ENCODE measurements around the gene BTN2A1.

The BTN2A1 gene

GRCh38 chr6:26464014-26464413, 6.3 kb downstream of the BTN2A1 start:
- H4K8ac ChIP-seq (ENCODE audit: low read depth, low read length): no peak overlapping the region
- no peak for DNase-seq
- H3K23ac ChIP-seq (ENCODE audit: low read length): no peak overlapping the region
- no CpG with 5 or more reads among the region's 4 CpGs for WGBS (ENCODE audit: extremely low coverage, insufficient coverage, insufficient read length)
- H4K12ac ChIP-seq (ENCODE audit: low read depth, low read length): no peak overlapping the region
- H2AFZ ChIP-seq (ENCODE audit: insufficient read depth, low read length, poor library complexity): no peak overlapping the region
- peaks cover 2% of the 10 kb centered on the region for H3K9me3 ChIP-seq (ENCODE audit: insufficient read depth, low read depth, low read length)
- no peak overlapping the region for H3K14ac ChIP-seq (ENCODE audit: low read length)
- no peak overlapping the region for H2BK120ac ChIP-seq (ENCODE audit: insufficient read depth, low read length, poor library complexity)
- H3K36me3 ChIP-seq (ENCODE audit: control insufficient read depth in 1 of 2, insufficient read depth in 2 of 2, low read length in 2 of 2): peaks cover 51 to 82% of the 10 kb centered on the region in 2 experiments
- H3K4me2 ChIP-seq (ENCODE audit: low read length): no peak overlapping the region
- no peaks in the 10 kb centered on the region for H3K79me2 ChIP-seq (ENCODE audit: control insufficient read depth, insufficient read depth, low read length, poor library complexity)
- H2AK5ac ChIP-seq (ENCODE audit: low read length): no peak overlapping the region
- no peaks in the 10 kb centered on the region for H3K79me1 ChIP-seq (ENCODE audit: low read length)
- no peak overlapping the region for H3K4me3 ChIP-seq (ENCODE audit: low read depth, low read length)
- H3K9ac ChIP-seq (ENCODE audit: low read length): no peak overlapping the region
- no peak overlapping the region for H3K18ac ChIP-seq (ENCODE audit: low read length)
- H4K91ac ChIP-seq (ENCODE audit: low read depth, low read length): no peak overlapping the region
- no peak overlapping the region for H3K27ac ChIP-seq (ENCODE audit: low read depth, low read length)
- peaks cover 0 to under 1% of the 10 kb centered on the region in 2 experiments for H3K4me1 ChIP-seq (ENCODE audit: control insufficient read depth in 1 of 2, insufficient read depth in 2 of 2, low read length in 2 of 2)
- H2BK5ac ChIP-seq (ENCODE audit: low read depth, low read length, poor library complexity): no peak overlapping the region
- H2BK12ac ChIP-seq (ENCODE audit: low read length): no peak overlapping the region
- H3K4ac ChIP-seq (ENCODE audit: low read depth, low read length): no peak overlapping the region
- H3K27me3 ChIP-seq (ENCODE audit: insufficient read depth, low read length): no peaks in the 10 kb centered on the region

GRCh38 chr6:26464416-26465131, 6.8 kb downstream of the BTN2A1 start:
- no peaks in the 10 kb centered on the region for H3K79me1 ChIP-seq (ENCODE audit: low read length)
- H3K9me3 ChIP-seq (ENCODE audit: insufficient read depth, low read depth, low read length): peaks cover 2% of the 10 kb centered on the region
- H3K14ac ChIP-seq (ENCODE audit: low read length): no peak overlapping the region
- no peak overlapping the region for H2AK5ac ChIP-seq (ENCODE audit: low read length)
- H3K23ac ChIP-seq (ENCODE audit: low read length): no peak overlapping the region
- no peak overlapping the region for H4K8ac ChIP-seq (ENCODE audit: low read depth, low read length)
- no peak overlapping the region for H3K9ac ChIP-seq (ENCODE audit: low read length)
- no peak overlapping the region for H3K4ac ChIP-seq (ENCODE audit: low read depth, low read length)
- no peaks in the 10 kb centered on the region for H3K27me3 ChIP-seq (ENCODE audit: insufficient read depth, low read length)
- H3K79me2 ChIP-seq (ENCODE audit: control insufficient read depth, insufficient read depth, low read length, poor library complexity): no peaks in the 10 kb centered on the region
- DNase-seq: no peak
- H2AFZ ChIP-seq (ENCODE audit: insufficient read depth, low read length, poor library complexity): no peak overlapping the region
- no peak overlapping the region for H3K18ac ChIP-seq (ENCODE audit: low read length)
- H3K4me1 ChIP-seq (ENCODE audit: control insufficient read depth in 1 of 2, insufficient read depth in 2 of 2, low read length in 2 of 2): no peaks in the 10 kb centered on the region
- no peak overlapping the region for H2BK12ac ChIP-seq (ENCODE audit: low read length)
- no peak overlapping the region for H3K27ac ChIP-seq (ENCODE audit: low read depth, low read length)
- H3K36me3 ChIP-seq (ENCODE audit: control insufficient read depth in 1 of 2, insufficient read depth in 2 of 2, low read length in 2 of 2): peaks cover 47 to 79% of the 10 kb centered on the region in 2 experiments
- H4K91ac ChIP-seq (ENCODE audit: low read depth, low read length): no peak overlapping the region
- H2BK5ac ChIP-seq (ENCODE audit: low read depth, low read length, poor library complexity): no peak overlapping the region
- WGBS (ENCODE audit: extremely low coverage, insufficient coverage, insufficient read length): no CpG with 5 or more reads among the region's 7 CpGs
- H2BK120ac ChIP-seq (ENCODE audit: insufficient read depth, low read length, poor library complexity): no peak overlapping the region
- H4K12ac ChIP-seq (ENCODE audit: low read depth, low read length): no peak overlapping the region
- H3K4me2 ChIP-seq (ENCODE audit: low read length): no peak overlapping the region
- H3K4me3 ChIP-seq (ENCODE audit: low read depth, low read length): no peak overlapping the region

GRCh38 chr6:26465776-26466175, 8.0 kb downstream of the BTN2A1 start:
- no peak overlapping the region for H3K18ac ChIP-seq (ENCODE audit: low read length)
- H3K27ac ChIP-seq (ENCODE audit: low read depth, low read length): no peak overlapping the region
- H4K8ac ChIP-seq (ENCODE audit: low read depth, low read length): no peak overlapping the region
- H3K79me1 ChIP-seq (ENCODE audit: low read length): no peaks in the 10 kb centered on the region
- no peak overlapping the region for H3K14ac ChIP-seq (ENCODE audit: low read length)
- no peak overlapping the region for H4K91ac ChIP-seq (ENCODE audit: low read depth, low read length)
- no peak overlapping the region for H2AFZ ChIP-seq (ENCODE audit: insufficient read depth, low read length, poor library complexity)
- no peak overlapping the region for H3K4me2 ChIP-seq (ENCODE audit: low read length)
- H4K12ac ChIP-seq (ENCODE audit: low read depth, low read length): no peak overlapping the region
- H3K27me3 ChIP-seq (ENCODE audit: insufficient read depth, low read length): no peaks in the 10 kb centered on the region
- no peak overlapping the region for H2BK12ac ChIP-seq (ENCODE audit: low read length)
- no peaks in the 10 kb centered on the region for H3K79me2 ChIP-seq (ENCODE audit: control insufficient read depth, insufficient read depth, low read length, poor library complexity)
- DNase-seq: no peak
- no peak overlapping the region for H3K23ac ChIP-seq (ENCODE audit: low read length)
- no peak overlapping the region for H3K4ac ChIP-seq (ENCODE audit: low read depth, low read length)
- peaks cover 2% of the 10 kb centered on the region for H3K9me3 ChIP-seq (ENCODE audit: insufficient read depth, low read depth, low read length)
- no peaks in the 10 kb centered on the region for H3K4me1 ChIP-seq (ENCODE audit: control insufficient read depth in 1 of 2, insufficient read depth in 2 of 2, low read length in 2 of 2)
- H2AK5ac ChIP-seq (ENCODE audit: low read length): no peak overlapping the region
- WGBS (ENCODE audit: extremely low coverage, insufficient coverage, insufficient read length): no CpG with 5 or more reads among the region's 3 CpGs
- H2BK120ac ChIP-seq (ENCODE audit: insufficient read depth, low read length, poor library complexity): no peak overlapping the region
- H3K36me3 ChIP-seq (ENCODE audit: control insufficient read depth in 1 of 2, insufficient read depth in 2 of 2, low read length in 2 of 2): peaks cover 42 to 71% of the 10 kb centered on the region in 2 experiments
- H3K4me3 ChIP-seq (ENCODE audit: low read depth, low read length): no peak overlapping the region
- no peak overlapping the region for H2BK5ac ChIP-seq (ENCODE audit: low read depth, low read length, poor library complexity)
- no peak overlapping the region for H3K9ac ChIP-seq (ENCODE audit: low read length)

GRCh38 chr6:26468829-26469228, 11.1 kb downstream of the BTN2A1 start:
- H2BK12ac ChIP-seq (ENCODE audit: low read length): no peak overlapping the region
- H3K79me2 ChIP-seq (ENCODE audit: control insufficient read depth, insufficient read depth, low read length, poor library complexity): no peaks in the 10 kb centered on the region
- H2AFZ ChIP-seq (ENCODE audit: insufficient read depth, low read length, poor library complexity): no peak overlapping the region
- peaks cover 2% of the 10 kb centered on the region for H3K9me3 ChIP-seq (ENCODE audit: insufficient read depth, low read depth, low read length)
- no peaks in the 10 kb centered on the region for H3K79me1 ChIP-seq (ENCODE audit: low read length)
- H3K4ac ChIP-seq (ENCODE audit: low read depth, low read length): no peak overlapping the region
- H3K9ac ChIP-seq (ENCODE audit: low read length): no peak overlapping the region
- H4K91ac ChIP-seq (ENCODE audit: low read depth, low read length): no peak overlapping the region
- no peak overlapping the region for H3K23ac ChIP-seq (ENCODE audit: low read length)
- H3K27me3 ChIP-seq (ENCODE audit: insufficient read depth, low read length): no peaks in the 10 kb centered on the region
- H3K27ac ChIP-seq (ENCODE audit: low read depth, low read length): no peak overlapping the region
- no peak overlapping the region for H4K8ac ChIP-seq (ENCODE audit: low read depth, low read length)
- H3K36me3 ChIP-seq (ENCODE audit: control insufficient read depth in 1 of 2, insufficient read depth in 2 of 2, low read length in 2 of 2): peaks cover 30 to 50% of the 10 kb centered on the region in 2 experiments
- no peak overlapping the region for H3K4me3 ChIP-seq (ENCODE audit: low read depth, low read length)
- no peaks in the 10 kb centered on the region for H3K4me1 ChIP-seq (ENCODE audit: control insufficient read depth in 1 of 2, insufficient read depth in 2 of 2, low read length in 2 of 2)
- no CpG with 5 or more reads among the region's 2 CpGs for WGBS (ENCODE audit: extremely low coverage, insufficient coverage, insufficient read length)
- H2AK5ac ChIP-seq (ENCODE audit: low read length): no peak overlapping the region
- no peak overlapping the region for H3K14ac ChIP-seq (ENCODE audit: low read length)
- H2BK120ac ChIP-seq (ENCODE audit: insufficient read depth, low read length, poor library complexity): no peak overlapping the region
- no peak overlapping the region for H3K18ac ChIP-seq (ENCODE audit: low read length)
- DNase-seq: no peak
- no peak overlapping the region for H2BK5ac ChIP-seq (ENCODE audit: low read depth, low read length, poor library complexity)
- H4K12ac ChIP-seq (ENCODE audit: low read depth, low read length): no peak overlapping the region
- H3K4me2 ChIP-seq (ENCODE audit: low read length): no peak overlapping the region
